ENCODE data around the gene TUBB3.

Gene TUBB3

GRCh38 chr16:89902980-89903379, 20.2 kb upstream of the TUBB3 start:
- H3K9me3 ChIP-seq (ENCODE audit: control insufficient read depth in 2 of 2, low read length in 2 of 2) = no peaks in the 10 kb centered on the region
- no peak overlapping the region for H3K9ac ChIP-seq (ENCODE audit: low read depth in 1 of 2, low read length in 2 of 2)
- H3K4me3 ChIP-seq (ENCODE audit: low read length in 2 of 2) = no peak overlapping the region
- peaks cover 60 to 66% of the 10 kb centered on the region in 2 donors for H3K36me3 ChIP-seq (ENCODE audit: control insufficient read depth in 2 of 2, insufficient read depth in 2 of 2, low read length in 2 of 2)
- no peaks in the 10 kb centered on the region for H3K4me1 ChIP-seq (ENCODE audit: control insufficient read depth in 2 of 2, insufficient read depth in 2 of 2, low read length in 2 of 2)
- H3K27ac ChIP-seq (ENCODE audit: low read depth in 2 of 2, low read length in 2 of 2) = no peak overlapping the region
- H3K27me3 ChIP-seq (ENCODE audit: control insufficient read depth in 2 of 2, insufficient read depth in 2 of 2, low read length in 2 of 2) = no peaks in the 10 kb centered on the region

- Histone ChIP-seq H3K9me3 (ENCODE audit: control insufficient read depth in 2 of 2, low read length in 2 of 2) (no peaks in the 10 kb centered on the region), H3K4me1 (ENCODE audit: control insufficient read depth in 2 of 2, insufficient read depth in 2 of 2, low read length in 2 of 2) (no peaks in the 10 kb centered on the region), H3K27me3 (ENCODE audit: control insufficient read depth in 2 of 2, insufficient read depth in 2 of 2, low read length in 2 of 2) (no peaks in the 10 kb centered on the region), H3K4me3 (ENCODE audit: low read length in 2 of 2) (no peak overlapping the region), H3K36me3 (ENCODE audit: control insufficient read depth in 2 of 2, insufficient read depth in 2 of 2, low read length in 2 of 2) (peaks cover 58 to 67% of the 10 kb centered on the region in 2 donors), H3K9ac (ENCODE audit: low read depth in 1 of 2, low read length in 2 of 2) (no peak overlapping the region), H3K27ac (ENCODE audit: low read depth in 2 of 2, low read length in 2 of 2) (no peak overlapping the region)
Observed at GRCh38 chr16:89903908-89904515, 19.1 kb upstream of the TUBB3 start.

- H3K36me3 ChIP-seq (ENCODE audit: control insufficient read depth in 2 of 2, insufficient read depth in 2 of 2, low read length in 2 of 2) = peaks cover 52 to 63% of the 10 kb centered on the region in 2 donors
- H3K27ac ChIP-seq (ENCODE audit: low read depth in 2 of 2, low read length in 2 of 2) = no peak overlapping the region
- H3K27me3 ChIP-seq (ENCODE audit: control insufficient read depth in 2 of 2, insufficient read depth in 2 of 2, low read length in 2 of 2) = no peaks in the 10 kb centered on the region
- H3K4me1 ChIP-seq (ENCODE audit: control insufficient read depth in 2 of 2, insufficient read depth in 2 of 2, low read length in 2 of 2) = no peaks in the 10 kb centered on the region
- no peak overlapping the region for H3K4me3 ChIP-seq (ENCODE audit: low read length in 2 of 2)
- no peaks in the 10 kb centered on the region for H3K9me3 ChIP-seq (ENCODE audit: control insufficient read depth in 2 of 2, low read length in 2 of 2)
- H3K9ac ChIP-seq (ENCODE audit: low read depth in 1 of 2, low read length in 2 of 2) = no peak overlapping the region
Observed at GRCh38 chr16:89904606-89905510, 18.3 kb upstream of the TUBB3 start.

- no peak overlapping the region for H3K27ac ChIP-seq (ENCODE audit: low read depth in 2 of 2, low read length in 2 of 2)
- no peak overlapping the region for H3K4me3 ChIP-seq (ENCODE audit: low read length in 2 of 2)
- no peak overlapping the region for H3K9ac ChIP-seq (ENCODE audit: low read depth in 1 of 2, low read length in 2 of 2)
- H3K36me3 ChIP-seq (ENCODE audit: control insufficient read depth in 2 of 2, insufficient read depth in 2 of 2, low read length in 2 of 2) = peaks cover 45 to 59% of the 10 kb centered on the region in 2 donors
- H3K9me3 ChIP-seq (ENCODE audit: control insufficient read depth in 2 of 2, low read length in 2 of 2) = no peaks in the 10 kb centered on the region
- H3K27me3 ChIP-seq (ENCODE audit: control insufficient read depth in 2 of 2, insufficient read depth in 2 of 2, low read length in 2 of 2) = no peaks in the 10 kb centered on the region
- H3K4me1 ChIP-seq (ENCODE audit: control insufficient read depth in 2 of 2, insufficient read depth in 2 of 2, low read length in 2 of 2) = no peaks in the 10 kb centered on the region
Observed at GRCh38 chr16:89905511-89906139, 17.5 kb upstream of the TUBB3 start.

GRCh38 chr16:89906140-89907025, 16.8 kb upstream of the TUBB3 start:
- Histone ChIP-seq H3K36me3 (ENCODE audit: control insufficient read depth in 2 of 2, insufficient read depth in 2 of 2, low read length in 2 of 2) (peaks cover 43 to 60% of the 10 kb centered on the region in 2 donors), H3K9me3 (ENCODE audit: control insufficient read depth in 2 of 2, low read length in 2 of 2) (no peaks in the 10 kb centered on the region), H3K27me3 (ENCODE audit: control insufficient read depth in 2 of 2, insufficient read depth in 2 of 2, low read length in 2 of 2) (no peaks in the 10 kb centered on the region), H3K9ac (ENCODE audit: low read depth in 1 of 2, low read length in 2 of 2) (no peak overlapping the region), H3K4me3 (ENCODE audit: low read length in 2 of 2) (no peak overlapping the region), H3K27ac (ENCODE audit: low read depth in 2 of 2, low read length in 2 of 2) (no peak overlapping the region), H3K4me1 (ENCODE audit: control insufficient read depth in 2 of 2, insufficient read depth in 2 of 2, low read length in 2 of 2) (no peaks in the 10 kb centered on the region)

GRCh38 chr16:89907055-89907814, 15.9 kb upstream of the TUBB3 start:
- H3K27ac ChIP-seq (ENCODE audit: low read depth in 2 of 2, low read length in 2 of 2) = no peak overlapping the region
- H3K36me3 ChIP-seq (ENCODE audit: control insufficient read depth in 2 of 2, insufficient read depth in 2 of 2, low read length in 2 of 2) = peaks cover 45 to 65% of the 10 kb centered on the region in 2 donors

GRCh38 chr16:89908236-89908635, 14.9 kb upstream of the TUBB3 start:
- H3K4me3 ChIP-seq (ENCODE audit: low read length in 2 of 2) = no peak overlapping the region
- no peaks in the 10 kb centered on the region for H3K9me3 ChIP-seq (ENCODE audit: control insufficient read depth in 2 of 2, low read length in 2 of 2)
- no peak overlapping the region for H3K27ac ChIP-seq (ENCODE audit: low read depth in 2 of 2, low read length in 2 of 2)
- no peaks in the 10 kb centered on the region for H3K4me1 ChIP-seq (ENCODE audit: control insufficient read depth in 2 of 2, insufficient read depth in 2 of 2, low read length in 2 of 2)
- no peaks in the 10 kb centered on the region for H3K27me3 ChIP-seq (ENCODE audit: control insufficient read depth in 2 of 2, insufficient read depth in 2 of 2, low read length in 2 of 2)
- H3K36me3 ChIP-seq (ENCODE audit: control insufficient read depth in 2 of 2, insufficient read depth in 2 of 2, low read length in 2 of 2) = peaks cover 45 to 61% of the 10 kb centered on the region in 2 donors
- no peak overlapping the region for H3K9ac ChIP-seq (ENCODE audit: low read depth in 1 of 2, low read length in 2 of 2)

More at GRCh38 chr16:89907055-89907814, 15.9 kb upstream of the TUBB3 start:
- H3K4me1 ChIP-seq (ENCODE audit: control insufficient read depth in 2 of 2, insufficient read depth in 2 of 2, low read length in 2 of 2) = no peaks in the 10 kb centered on the region
- H3K4me3 ChIP-seq (ENCODE audit: low read length in 2 of 2) = no peak overlapping the region
- H3K27me3 ChIP-seq (ENCODE audit: control insufficient read depth in 2 of 2, insufficient read depth in 2 of 2, low read length in 2 of 2) = no peaks in the 10 kb centered on the region
- H3K9me3 ChIP-seq (ENCODE audit: control insufficient read depth in 2 of 2, low read length in 2 of 2) = no peaks in the 10 kb centered on the region
- H3K9ac ChIP-seq (ENCODE audit: low read depth in 1 of 2, low read length in 2 of 2) = no peak overlapping the region

GRCh38 chr16:89909777-89910716, 13.1 kb upstream of the TUBB3 start:
- Histone ChIP-seq H3K9me3 (ENCODE audit: control insufficient read depth in 2 of 2, low read length in 2 of 2) (no peaks in the 10 kb centered on the region), H3K9ac (ENCODE audit: low read depth in 1 of 2, low read length in 2 of 2) (no peak overlapping the region), H3K4me1 (ENCODE audit: control insufficient read depth in 2 of 2, insufficient read depth in 2 of 2, low read length in 2 of 2) (no peaks in the 10 kb centered on the region), H3K4me3 (ENCODE audit: low read length in 2 of 2) (no peak overlapping the region), H3K27ac (ENCODE audit: low read depth in 2 of 2, low read length in 2 of 2) (no peak overlapping the region), H3K27me3 (ENCODE audit: control insufficient read depth in 2 of 2, insufficient read depth in 2 of 2, low read length in 2 of 2) (no peaks in the 10 kb centered on the region), H3K36me3 (ENCODE audit: control insufficient read depth in 2 of 2, insufficient read depth in 2 of 2, low read length in 2 of 2) (peaks cover 30 to 48% of the 10 kb centered on the region in 2 donors)

Data from mucosa of rectum (tissue), 2 donors.